ENCODE results near the gene HMGCS2.

HMGCS2 gene

GRCh38 chr1:119768778-119769177 is at the start of gene HMGCS2:
HMGCS2 (minus strand) TSS chr1:119768905; CDS start chr1:119768844, 61 bp downstream.
- no peak for DNase-seq

DNA sequence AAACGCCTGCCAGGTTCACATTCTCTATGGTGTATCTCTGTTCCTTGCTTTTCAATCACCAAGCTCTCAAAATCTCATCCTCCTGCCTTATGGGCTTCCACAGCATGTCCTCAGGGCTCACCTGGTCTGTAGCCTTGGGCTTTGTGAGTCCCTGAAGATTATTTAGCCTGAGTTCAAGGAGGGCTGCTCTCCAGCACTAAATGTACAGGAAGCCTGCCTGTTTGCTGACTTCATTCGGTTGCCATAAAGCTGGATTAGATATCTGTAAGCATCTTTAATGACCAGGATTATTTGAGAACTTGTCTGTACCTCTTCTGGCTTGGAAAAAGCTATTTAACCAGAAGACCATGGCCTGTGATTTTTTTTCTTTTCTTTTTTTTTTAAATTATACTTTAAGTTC is 49.5 kb upstream of the HMGCS2 start:
- no peak for DNase-seq

DNA sequence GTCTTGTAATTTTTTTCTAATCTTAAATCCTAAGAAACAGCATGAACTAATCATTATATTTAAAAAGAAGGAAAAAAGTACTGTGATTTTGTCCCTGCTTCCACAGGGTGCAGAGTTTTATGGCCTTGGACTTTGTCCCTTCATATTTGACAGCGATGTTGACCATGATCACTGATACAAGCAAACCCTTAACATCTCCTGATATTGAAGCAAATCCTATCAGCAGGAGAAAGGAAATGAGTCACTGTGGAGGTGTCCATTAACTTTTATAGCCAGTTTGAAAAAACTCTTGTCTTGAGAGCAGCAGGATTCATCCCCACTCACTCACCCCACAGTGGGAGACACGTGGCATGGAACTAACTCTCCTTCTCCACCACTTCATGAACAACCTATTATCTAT is 47.7 kb upstream of the HMGCS2 start:
- DNase-seq = no peak

GRCh38 chr1:119815928-119816327 is 47.2 kb upstream of the HMGCS2 start:
- no peak for DNase-seq

- DNase-seq = no peak
These were observed 46.7 kb upstream of the HMGCS2 start for GRCh38 chr1:119815361-119815760.

- DNase-seq = no peak
These were observed 45.6 kb upstream of the HMGCS2 start for GRCh38 chr1:119814288-119814687.

- DNase-seq = no peak
These were observed 43.4 kb upstream of the HMGCS2 start for GRCh38 chr1:119811985-119812557.

DNA sequence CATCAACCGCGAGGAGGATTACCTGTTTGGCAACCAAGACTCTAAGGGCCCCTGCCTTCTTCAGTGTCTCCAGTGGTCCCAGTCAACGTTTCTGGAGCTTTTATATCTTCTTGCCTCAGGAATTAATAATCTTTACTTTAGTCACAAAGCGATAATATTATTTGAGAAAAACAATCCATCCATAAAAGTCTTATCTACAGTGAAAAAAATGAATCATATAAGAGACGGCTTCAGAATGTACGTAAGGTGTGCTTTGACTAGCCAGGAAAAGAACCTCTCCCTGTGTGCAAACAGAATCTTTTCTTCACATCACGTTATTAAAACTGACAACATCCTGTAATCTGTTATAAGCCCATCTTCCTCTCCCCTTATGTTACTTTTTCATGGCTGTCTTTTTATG is 42.7 kb upstream of the HMGCS2 start, which contains the start of gene REG4:
REG4 (minus strand) TSS at position 74 of the 400 bp plus-strand sequence. CDS start 2,691 bp downstream, outside the sequence.
- no peak for DNase-seq

GRCh38 chr1:119808972-119809550 is 40.4 kb upstream of the HMGCS2 start:
- peak; percentile 61 for DNase-seq

DNA sequence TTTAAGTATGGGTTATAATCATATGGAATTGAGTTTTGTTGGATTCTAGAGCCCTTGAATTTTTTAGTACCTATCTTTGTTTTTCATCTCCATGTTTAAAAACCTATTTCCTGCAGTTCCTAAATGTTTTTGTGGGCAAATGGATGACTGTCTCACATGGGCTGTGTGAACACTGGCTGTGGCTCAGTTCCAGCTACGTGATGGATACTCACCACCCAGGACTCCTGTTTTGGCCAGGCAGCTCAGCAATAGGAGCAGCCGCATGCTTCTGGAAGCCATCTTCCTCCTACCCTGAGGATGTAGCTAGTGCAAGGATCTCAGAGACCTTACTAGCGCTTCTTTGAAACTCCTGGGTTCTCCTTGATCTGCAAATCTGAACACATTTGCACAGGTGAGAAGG is 39.8 kb upstream of the HMGCS2 start:
- no peak for DNase-seq

GRCh38 chr1:119806489-119806888 is 37.8 kb upstream of the HMGCS2 start:
- DNase-seq = no peak

GRCh38 chr1:119805746-119806145 is 37.0 kb upstream of the HMGCS2 start:
- no peak for DNase-seq

DNA sequence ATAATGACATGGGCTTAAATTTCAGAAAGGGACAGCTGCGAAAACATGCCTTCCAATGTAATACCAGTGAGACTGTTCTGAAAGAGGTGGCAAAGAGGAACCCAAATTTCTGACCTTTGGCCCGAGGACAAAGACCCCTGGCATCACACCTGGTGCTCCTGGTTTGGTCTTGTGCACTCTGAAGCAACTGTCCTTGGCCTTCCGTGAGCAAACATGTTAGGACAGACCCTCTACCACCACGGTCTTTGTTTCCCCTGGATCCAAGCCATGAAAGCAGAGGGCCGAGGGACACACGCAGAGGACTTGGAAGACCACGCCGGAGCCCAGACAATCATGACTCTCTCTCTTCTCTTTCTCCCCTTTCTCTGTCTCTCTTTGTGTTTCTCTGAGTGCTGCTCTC is 36.5 kb upstream of the HMGCS2 start:
- DNase-seq = no peak

DNA sequence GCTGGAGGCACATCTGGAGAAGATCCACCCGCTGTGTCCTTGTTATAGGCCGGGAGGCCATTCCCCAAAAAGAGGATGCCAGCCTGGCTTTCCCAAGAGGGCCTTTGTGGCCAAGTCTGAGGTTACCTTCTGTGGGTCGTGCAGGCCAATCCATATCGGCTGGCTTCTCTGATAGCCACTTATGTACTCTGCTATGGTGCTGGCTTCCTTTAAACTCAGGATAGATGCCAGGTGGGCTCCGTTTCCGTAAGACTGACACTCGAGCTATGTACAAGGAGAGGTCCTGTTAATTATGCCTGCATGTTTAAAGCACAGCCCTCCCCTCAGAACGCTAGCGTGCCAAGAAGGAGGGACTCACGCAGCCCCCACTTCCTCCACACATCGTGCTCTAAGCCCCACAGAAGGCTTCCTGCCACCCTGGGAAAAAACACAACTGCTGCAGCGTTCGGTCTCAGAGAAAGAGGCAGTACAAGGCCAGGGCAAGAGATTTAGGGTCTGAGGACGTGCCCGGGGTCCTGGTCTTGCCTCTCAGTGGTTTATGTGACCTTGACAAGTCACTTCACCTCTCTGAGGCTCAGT is 31.0 kb upstream of the HMGCS2 start:
- DNase-seq = no peak

DNA sequence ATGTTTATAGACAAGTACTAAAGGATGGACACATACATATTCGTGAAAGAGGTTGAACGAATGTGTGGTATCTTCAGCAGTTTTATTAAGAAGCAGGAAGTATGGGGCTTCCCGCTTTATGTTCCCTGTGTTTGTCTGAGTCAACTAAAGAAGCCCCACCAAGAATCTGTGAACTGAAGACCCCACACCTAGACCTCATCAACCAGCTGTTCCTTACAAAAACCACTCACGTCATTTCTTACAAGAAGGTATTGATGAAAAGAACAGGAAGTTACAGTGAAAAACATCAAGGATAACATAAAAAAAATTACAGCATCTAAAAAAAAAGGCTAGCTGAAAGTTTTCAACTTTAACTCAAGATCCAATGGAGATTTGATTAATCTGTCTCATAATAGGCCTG is 30.3 kb upstream of the HMGCS2 start:
- DNase-seq = peak in 1 of 2 donors; percentile 10

GRCh38 chr1:119797606-119798005 is 28.9 kb upstream of the HMGCS2 start:
- DNase-seq = no peak

DNA sequence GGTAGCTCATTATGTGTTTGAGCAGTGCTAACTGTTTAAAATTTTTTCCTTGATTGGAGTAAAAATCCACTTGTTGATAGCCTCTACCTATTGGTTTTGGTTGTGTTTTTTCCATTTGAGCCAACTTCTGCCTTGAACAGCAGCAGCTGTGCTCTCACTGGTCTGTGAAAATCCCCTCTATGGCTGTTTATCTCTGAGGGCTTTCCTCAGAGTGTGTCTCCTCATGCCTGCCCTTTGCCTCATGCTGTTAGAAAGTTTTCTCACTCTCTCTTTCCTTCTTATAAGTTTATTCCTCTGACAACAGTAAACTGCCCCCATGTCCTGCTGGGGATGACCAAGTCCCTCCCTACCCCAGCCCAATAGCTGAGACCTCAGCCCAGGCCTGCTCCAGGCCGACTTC is 28.5 kb upstream of the HMGCS2 start:
- no peak for DNase-seq

GRCh38 chr1:119795261-119796200 is 26.8 kb upstream of the HMGCS2 start:
- DNase-seq = no peak

- no peak for DNase-seq
These were observed 26.2 kb upstream of the HMGCS2 start for GRCh38 chr1:119794876-119795240.

DNA sequence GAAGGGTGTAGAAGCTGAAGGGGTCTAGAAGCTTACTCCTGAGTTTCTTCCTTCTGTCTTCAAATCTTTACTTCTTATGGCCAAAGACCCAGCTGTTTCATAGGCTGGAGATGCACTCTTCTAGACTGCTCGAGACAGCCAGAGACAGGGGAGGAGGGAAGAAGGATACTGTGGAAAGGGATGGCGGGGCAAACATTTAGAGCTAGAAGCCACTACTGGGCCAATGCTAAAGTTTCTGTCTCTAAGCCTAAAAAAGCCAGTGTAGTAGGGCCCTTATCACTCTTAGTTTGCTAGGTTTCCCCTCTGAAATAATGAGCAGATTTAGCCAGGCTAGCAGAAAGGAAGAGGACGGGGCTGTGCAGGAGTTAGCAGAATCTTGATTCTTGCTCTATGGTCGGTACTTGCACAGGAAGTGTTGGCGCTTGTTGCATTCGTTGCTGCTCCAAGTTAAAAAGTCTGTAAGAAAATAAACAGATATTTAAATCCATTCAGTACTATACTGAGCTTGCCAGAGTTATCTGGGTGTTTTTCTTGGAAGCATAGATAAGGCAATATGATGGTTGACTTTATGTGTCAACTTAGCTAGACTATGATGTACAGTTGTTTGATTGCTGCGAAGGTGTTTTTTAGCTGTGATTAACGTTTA is 25.6 kb upstream of the HMGCS2 start:
- DNase-seq = no peak

GRCh38 chr1:119791377-119791776 is 22.7 kb upstream of the HMGCS2 start:
- no peak for DNase-seq

DNA sequence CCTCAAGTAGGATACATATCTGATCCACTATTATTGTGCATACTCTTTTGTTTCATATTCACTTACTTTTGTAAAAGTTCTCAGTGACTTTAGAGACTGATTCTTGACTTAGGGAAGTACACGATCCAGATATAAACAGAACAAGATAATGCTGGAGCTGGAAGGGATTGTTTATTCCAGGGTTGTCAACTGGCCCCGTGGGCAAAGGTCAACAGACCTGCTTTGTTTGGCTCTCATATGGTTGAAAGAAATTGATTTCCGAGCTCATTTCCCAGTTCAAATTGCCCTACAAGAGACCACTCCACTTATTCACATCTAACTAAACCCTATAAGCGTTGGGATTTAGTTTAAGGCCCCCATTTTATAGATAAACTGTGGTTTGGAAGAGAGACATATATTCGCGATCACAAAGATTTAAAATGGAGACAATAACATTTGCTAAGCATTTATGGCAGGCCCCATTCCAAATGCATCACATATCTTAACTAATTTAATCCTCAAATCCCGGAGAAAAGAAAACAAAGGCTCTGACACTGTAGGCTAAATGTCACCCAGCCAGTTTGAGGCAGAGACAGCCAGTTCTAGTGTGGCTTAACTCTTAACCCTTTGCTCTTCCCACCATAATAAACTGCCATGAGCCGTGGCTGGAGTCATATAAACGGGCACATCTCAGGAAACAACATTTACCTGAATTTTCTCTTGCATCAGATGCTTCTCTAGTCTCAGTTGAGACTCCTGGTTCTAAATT is 21.9 kb upstream of the HMGCS2 start:
- DNase-seq = no peak
